GM21723 (cell line): ENCODE data around the gene FILIP1L.

ENCODE experiments used
- ATAC-seq: cut with Tn5 transposase; IDR thresholded peaks from one replicate; pipeline ENCODE4 v1.9.1; 2021; ENCODE audit warnings: mild to moderate bottlenecking, moderate library complexity; ENCODE audit not compliant: unreplicated experiment

Gene FILIP1L

DNA sequence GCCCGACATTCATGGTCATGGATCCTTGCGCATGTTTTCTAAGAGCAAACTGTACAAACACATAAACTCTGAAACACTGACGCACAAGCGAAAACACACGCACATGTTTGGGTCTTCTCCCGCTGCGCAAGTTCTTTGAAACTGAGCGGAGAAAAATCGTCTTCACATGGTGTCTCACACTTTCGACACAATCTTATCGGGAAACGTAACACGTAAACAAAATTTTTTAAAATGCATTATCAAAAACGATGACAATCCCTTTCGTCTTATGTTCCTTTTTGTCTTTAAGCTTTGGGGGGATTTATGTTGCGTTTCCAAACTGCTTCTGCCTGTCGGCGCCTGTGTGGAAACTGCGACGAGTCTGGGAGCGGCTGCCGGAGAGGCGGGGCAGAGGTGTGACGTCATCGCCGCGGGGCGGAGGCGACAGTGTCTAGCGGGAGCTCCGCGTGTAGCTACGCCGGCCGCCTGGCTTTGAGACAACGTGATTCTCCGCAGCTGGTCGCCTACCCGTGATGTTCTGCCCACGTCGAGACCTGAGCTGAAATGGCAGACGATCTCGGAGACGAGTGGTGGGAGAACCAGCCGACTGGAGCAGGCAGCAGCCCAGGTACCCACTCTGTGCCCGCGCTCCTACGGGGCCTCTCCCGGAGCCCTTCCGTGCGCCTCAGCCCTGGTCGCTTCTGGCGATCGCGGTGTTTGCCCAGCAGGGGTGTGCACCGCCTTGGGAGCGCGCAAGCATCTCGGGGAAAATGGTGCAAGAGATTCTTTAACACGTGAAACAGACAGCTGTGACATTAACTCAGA lies 296.7 kb downstream of the FILIP1L start, which contains the start of gene CMSS1:
Gene CMSS1 (plus strand): TSS at position 426 of the 804 bp plus-strand sequence.
- ATAC-seq, result peak; percentile 98

DNA sequence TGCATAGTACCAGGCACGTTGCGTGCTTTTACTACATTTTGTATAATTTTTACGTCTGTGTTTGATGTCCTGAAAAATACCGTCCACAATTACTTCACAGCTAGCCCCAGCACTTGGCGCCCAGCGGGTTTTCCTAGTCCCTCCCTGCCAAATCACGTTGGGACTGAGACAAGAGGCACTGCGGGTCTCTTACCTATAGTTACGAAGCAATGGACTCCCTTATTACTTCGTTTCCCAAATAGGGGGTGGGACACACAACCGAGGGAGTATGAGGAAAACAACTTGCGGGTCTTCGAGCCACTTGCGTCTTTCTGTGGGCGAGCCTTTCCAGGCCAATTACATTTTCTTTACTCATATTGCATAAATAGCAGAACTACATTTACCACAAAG lies 297.3 kb downstream of the FILIP1L start:
- no peak for ATAC-seq

DNA sequence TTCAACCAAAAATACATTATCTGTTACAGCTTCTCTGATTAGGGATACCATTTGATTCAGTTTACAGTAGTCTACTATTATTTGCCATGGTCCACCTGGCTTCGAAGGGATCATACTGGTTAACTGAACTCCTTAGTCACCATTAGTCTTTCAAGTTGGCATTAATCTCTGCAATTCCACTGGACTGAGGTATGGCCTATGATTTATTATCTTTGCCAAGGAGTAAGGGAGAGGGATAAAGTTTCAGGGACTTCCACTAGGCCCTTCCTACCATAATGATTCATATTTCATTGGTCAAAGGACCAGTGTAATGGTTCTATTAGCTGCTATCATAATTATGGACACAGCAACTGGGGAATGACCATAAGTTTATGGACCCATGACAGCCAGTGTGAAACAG lies 303.9 kb downstream of the FILIP1L start:
- ATAC-seq, result no peak

DNA sequence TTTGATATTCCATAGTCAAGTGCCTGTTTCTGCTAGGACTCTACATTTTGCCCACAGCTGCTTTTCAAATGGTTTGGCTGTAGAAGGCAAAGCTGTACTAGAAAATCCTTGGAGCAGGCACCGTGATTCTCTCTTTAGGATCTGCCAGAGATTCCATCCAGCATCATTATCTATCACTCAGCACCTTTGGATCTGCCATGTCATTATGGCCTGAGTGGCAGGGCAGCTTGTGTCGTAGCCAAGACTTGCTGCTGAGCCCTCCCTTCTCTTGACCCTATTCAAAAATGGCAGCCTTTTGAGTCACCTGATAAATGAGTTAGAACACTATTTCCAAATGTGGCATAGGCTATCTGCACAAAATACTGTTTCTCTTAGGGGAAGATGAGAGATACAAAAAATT lies 304.7 kb downstream of the FILIP1L start:
- no peak for ATAC-seq

DNA sequence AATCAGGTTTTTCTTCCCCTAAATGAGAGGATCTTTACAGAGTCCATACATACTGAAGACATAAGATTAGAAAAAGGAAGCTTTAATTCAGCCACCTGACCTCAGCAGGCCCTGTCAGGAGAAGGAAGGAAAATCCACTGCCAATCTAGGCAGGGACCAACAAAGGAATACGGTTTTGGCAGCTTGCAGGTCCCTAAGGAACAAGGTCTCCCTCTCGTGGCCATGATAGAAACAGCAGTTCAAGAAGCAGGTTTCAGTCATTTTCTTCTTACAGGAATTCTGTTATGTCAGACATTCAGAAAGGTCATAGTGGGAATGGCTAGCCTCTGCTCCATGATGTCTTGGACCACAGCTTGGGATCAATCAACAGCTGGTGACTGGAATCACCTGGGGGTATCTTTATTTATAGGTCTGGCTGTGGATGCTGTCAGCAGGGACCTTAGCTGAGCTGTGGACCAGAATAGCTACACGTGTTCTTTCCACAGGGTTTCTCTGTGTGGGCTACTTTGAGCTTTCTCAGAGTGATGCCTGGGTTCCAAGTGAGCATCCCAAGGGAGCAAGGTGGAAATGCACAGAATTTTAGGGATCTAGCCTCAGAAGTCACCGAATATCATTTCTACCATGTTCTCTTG lies 306.0 kb downstream of the FILIP1L start:
- ATAC-seq, result peak; percentile 77

DNA sequence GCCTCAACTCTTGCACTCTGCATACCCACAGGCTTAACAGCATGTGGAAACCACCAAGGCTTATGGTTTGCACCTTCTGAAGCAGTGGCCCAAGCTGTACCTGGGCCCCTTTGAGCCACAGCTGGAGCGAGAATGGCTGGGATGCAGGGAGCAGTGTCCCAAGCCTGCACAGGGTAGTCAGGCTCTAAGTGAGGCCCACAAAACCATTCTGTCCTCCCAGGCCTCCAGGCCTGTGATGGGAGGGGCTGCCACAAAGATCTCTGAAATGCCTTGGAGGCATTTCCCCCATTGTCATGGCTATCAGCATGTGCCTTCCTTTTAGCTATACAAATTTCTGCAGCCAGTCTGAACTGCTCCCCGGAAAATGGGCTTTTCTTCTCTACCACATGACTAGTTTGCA lies 309.1 kb downstream of the FILIP1L start:
- no peak for ATAC-seq

DNA sequence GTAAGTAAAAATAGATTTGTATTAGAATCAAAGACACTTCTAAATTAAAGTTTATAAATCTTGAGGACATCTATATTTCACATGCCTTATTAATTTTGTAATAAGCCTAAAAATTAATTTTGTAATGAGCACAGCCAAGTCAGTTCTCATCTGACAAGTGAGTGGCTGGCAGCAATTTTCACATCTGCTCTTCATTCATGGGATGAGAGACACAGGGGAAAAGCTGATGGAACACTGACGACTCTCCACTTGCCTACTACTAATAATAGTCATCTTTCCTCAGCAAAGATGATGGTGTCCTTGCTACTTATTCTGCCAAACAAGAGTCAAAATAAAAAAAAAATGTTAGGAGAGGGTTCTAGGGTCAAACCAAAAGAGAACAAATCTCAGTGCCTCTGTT lies 311.0 kb downstream of the FILIP1L start:
- no peak for ATAC-seq

DNA sequence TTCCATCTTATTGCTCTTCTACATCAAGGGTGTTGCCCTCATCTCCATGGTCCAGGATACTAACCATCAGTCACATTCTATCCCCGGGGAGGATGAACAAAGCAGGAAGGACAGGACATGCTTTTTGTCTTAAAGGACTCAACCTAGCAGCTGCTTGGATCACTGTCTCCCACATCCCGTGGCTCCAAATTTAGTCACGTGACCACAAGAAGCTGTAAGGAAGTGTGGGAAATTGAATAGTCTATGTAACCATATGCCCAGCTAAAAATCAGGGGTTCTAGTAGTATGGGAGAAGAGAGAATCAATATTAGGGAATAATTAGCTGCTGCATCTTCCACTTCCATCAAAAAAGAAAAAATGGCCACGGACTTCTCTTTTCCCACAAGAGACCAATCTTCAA lies 314.9 kb downstream of the FILIP1L start:
- ATAC-seq, result no peak

DNA sequence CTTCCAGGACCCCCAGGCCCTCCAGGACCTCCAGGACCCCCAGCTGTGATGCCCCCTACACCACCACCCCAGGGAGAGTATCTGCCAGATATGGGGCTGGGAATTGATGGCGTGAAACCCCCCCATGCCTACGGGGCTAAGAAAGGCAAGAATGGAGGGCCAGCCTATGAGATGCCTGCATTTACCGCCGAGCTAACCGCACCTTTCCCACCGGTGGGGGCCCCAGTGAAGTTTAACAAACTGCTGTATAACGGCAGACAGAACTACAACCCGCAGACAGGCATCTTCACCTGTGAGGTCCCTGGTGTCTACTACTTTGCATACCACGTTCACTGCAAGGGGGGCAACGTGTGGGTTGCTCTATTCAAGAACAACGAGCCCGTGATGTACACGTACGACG lies 318.7 kb downstream of the FILIP1L start:
- ATAC-seq, result no peak

DNA sequence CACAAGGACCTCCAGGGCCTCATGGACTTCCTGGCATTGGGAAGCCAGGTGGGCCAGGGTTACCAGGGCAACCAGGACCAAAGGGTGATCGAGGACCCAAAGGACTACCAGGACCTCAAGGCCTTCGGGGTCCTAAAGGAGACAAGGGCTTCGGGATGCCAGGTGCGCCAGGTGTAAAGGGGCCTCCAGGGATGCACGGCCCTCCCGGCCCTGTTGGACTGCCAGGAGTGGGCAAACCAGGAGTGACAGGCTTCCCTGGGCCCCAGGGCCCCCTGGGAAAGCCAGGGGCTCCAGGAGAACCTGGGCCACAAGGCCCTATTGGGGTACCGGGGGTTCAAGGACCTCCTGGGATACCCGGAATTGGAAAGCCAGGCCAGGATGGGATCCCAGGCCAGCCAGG lies 319.8 kb downstream of the FILIP1L start:
- no peak for ATAC-seq

DNA sequence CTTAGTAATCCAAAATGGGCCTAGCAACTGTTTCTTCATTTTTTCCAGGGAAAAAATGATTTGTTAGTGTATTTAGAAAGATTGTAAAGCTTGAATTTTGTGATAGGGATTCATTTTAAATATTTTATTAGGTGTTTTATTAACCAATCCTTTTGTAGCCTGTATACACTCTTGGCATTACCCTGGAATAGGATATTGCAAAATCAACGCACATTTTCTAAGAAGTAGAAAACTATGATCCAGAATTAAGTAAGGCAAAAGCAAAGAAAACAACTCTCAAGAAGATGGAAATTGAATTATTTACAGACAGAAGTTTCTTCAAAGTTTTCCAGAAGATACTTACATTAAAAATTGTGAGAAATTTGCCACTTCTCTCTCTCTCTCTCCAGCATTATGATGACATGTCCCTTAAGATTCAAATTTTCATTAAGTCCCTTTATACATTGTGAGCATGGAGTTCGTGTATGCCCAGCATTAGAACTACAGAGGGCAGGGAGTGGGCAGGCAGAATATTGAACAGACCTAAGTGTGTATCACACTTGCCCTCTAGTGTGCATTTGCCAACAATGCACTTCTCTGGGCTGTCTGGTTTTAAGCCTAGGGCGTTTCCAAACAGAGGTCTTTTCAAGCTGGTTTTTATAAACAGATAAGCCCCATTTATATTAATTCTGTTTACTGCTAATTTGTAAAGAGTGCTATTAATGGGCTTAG lies 325.1 kb downstream of the FILIP1L start:
- peak; percentile 94 for ATAC-seq
